Body of pancreas (tissue), 4 donors: ENCODE measurements around the gene CLN3. TPM values are rescaled to one million over a fixed set of nuclear protein-coding genes. Genes with fewer than 3 reads are reported as not detected.
"Not testable (repeated sequence)": the region's sequence is repeated elsewhere in the genome, so short reads cannot be mapped to it uniquely, and the experiment has no call there.

Source experiments
- ATAC-seq: fragments of 150-250 bp; one replicate; pipeline ENCODE4 v1.9.1; 2016
- DNase-seq, 4 donors: peaks; one replicate each; pipeline ENCODE4 v3.0.0-alpha.2; 2019
- H3K27ac ChIP-seq, 4 donors: fragments of 200-600 bp; sonication (generic); 1 replicate in 3 of 4; 2 replicates in 1 of 4; pipeline versions ENCODE4 v1.5.1 to v1.6.1; 2016 to 2019; ENCODE audit warnings: mild to moderate bottlenecking in 1 of 4, mixed read lengths in 1 of 4, moderate library complexity in 1 of 4
- H3K27me3 ChIP-seq, 2 donors: fragments of 200-600 bp; sonication (generic); one replicate each; pipeline ENCODE4 v1.6.0; 2016; ENCODE audit warnings: mild to moderate bottlenecking in 1 of 2
- H3K36me3 ChIP-seq, 2 donors: fragments of 200-600 bp; sonication (generic); replicated peaks in 1 of 2; 2 replicates each; pipeline ENCODE4 v1.5.1; 2016; ENCODE audit warnings: low read depth in 2 of 2; ENCODE audit not compliant: insufficient read depth in 1 of 2
- H3K4me1 ChIP-seq: fragments of 200-600 bp; sonication (generic); one replicate; pipeline ENCODE4 v1.6.0; 2016
- H3K4me3 ChIP-seq, 2 donors: fragments of 200-600 bp; sonication (generic); 1 replicate in 1 of 2; 2 replicates in 1 of 2; pipeline ENCODE4 v1.5.1; 2016 to 2019
- H3K9me3 ChIP-seq, 3 donors: fragments of 200-600 bp; sonication (generic); 1 replicate in 2 of 3; 2 replicates in 1 of 3; pipeline ENCODE4 v1.5.1; 2016
- POLR2A ChIP-seq, 3 donors: fragments of 450-650 bp; IDR thresholded peaks; one replicate each; pipeline ENCODE4 v1.6.1; 2016; ENCODE audit warnings: antibody characterized with exemption in 3 of 3, mild to moderate bottlenecking in 2 of 3
- WGBS, 2 donors: methylation state at CpG; one replicate each; pipeline ENCODE4 v1.1.5; 2017; 5-methylcytosine and 5-hydroxymethylcytosine counted together
- intact Hi-C: fragments of 100-400 bp; cut with DNase I; formaldehyde crosslinking; loops from one replicate; pipeline ENCODE4 v1.15.1; 2023
- total RNA-seq, 2 donors: library from RNA; depleted of rRNA; stranded (reverse); fragments of >200 nt; gene quantifications; one replicate each; pipeline ENCODE4 v1.1.0, GENCODE V29; 2016
- TF ChIP-seq, protein P1 (sequence below), 7 experiments: fragments of 450-650 bp in 4 of 7; fragments of 200-600 bp in 3 of 7; sonication (generic) in 3 of 7; IDR thresholded peaks; one replicate each; pipeline ENCODE4 v1.5.1; 2016 to 2019; ENCODE audit warnings: antibody characterized with exemption in 7 of 7

CLN3 gene
- total RNA-seq, 2 donors from 2014 or later: 28.0 to 29.6 TPM

DNA sequence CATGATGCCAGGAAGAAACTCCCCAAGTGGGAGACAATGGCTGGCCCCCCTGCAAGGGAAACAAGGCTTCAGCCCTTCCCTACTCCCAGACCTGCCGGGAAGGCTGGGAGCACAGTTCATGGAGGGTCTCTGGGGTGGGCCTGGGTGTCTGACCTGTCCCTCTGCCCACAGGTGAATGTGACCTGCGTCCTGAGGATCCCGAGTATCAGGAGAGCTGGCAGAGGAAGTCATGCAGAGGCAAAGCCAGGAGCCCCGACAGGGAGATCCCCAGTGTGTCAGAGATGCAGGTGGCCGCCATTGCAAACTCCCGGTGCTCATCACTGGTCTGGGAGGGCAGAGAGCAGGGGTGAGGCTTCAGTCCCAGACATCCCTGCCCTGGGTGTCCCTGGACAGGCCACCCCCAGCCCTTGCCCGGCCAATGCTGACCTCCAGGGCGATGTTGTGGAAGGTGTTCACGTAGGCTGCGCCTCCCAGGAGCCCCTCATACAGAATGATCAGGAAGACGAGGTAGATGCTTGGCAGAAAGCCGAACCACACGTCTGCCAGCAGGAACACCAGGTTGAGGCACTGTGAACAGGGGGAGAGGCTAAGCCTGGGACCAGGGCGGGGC, 14.5 kb downstream of the CLN3 start:
- no peak overlapping the region for H3K27ac ChIP-seq
- intact Hi-C loops: no loop called here
- no peak for TF ChIP-seq POLR2A (IDR thresholded peaks at IDR 0.05)
- TF ChIP-seq, protein P1, sequence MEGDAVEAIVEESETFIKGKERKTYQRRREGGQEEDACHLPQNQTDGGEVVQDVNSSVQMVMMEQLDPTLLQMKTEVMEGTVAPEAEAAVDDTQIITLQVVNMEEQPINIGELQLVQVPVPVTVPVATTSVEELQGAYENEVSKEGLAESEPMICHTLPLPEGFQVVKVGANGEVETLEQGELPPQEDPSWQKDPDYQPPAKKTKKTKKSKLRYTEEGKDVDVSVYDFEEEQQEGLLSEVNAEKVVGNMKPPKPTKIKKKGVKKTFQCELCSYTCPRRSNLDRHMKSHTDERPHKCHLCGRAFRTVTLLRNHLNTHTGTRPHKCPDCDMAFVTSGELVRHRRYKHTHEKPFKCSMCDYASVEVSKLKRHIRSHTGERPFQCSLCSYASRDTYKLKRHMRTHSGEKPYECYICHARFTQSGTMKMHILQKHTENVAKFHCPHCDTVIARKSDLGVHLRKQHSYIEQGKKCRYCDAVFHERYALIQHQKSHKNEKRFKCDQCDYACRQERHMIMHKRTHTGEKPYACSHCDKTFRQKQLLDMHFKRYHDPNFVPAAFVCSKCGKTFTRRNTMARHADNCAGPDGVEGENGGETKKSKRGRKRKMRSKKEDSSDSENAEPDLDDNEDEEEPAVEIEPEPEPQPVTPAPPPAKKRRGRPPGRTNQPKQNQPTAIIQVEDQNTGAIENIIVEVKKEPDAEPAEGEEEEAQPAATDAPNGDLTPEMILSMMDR (IDR thresholded peaks at IDR 0.05): no peak
- ATAC-seq (no peak), DNase-seq (no peak)
- no peak overlapping the region for H3K4me3 ChIP-seq
- H3K27me3 ChIP-seq: no peaks in the 10 kb centered on the region
- no peaks in the 10 kb centered on the region for H3K4me1 ChIP-seq
- WGBS, 2 donors: 87 to 90% methylated on average over 6 to 14 of the region's 14 CpGs
- peaks cover 0 to 13% of the 10 kb centered on the region in 2 donors for H3K36me3 ChIP-seq
- no peaks in the 10 kb centered on the region for H3K9me3 ChIP-seq

DNA sequence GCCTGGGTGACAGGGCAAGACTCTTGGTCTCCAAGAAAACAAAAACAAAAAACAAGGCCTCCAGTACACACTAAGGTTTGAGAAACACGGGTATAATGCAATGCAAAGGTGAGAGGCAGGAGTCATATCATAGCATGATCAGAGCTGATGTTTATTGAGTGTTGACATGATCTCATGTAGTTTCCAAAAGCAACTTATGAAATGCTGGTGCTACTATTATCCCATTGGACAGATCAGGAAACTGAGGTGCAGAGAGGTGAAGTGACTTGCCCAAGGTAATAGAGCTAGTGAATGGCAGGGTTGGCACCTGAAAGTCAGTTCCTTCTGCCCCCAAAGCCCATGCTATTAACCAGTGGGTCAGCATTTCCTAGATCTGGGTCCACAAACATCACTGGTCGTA, 16.7 kb downstream of the CLN3 start:
- Histone ChIP-seq H3K4me3 (no peak overlapping the region), H3K36me3 (peaks cover 0 to 7% of the 10 kb centered on the region in 2 donors), H3K27me3 (no peaks in the 10 kb centered on the region), H3K4me1 (no peaks in the 10 kb centered on the region), H3K9me3 (no peaks in the 10 kb centered on the region), H3K27ac (no peak overlapping the region)
- DNase-seq (no peak), ATAC-seq (no peak)
- WGBS, 2 donors: 89 to 91% methylated on average over 2 of the region's 2 CpGs
- no peak for TF ChIP-seq POLR2A (IDR thresholded peaks at IDR 0.05)
- TF ChIP-seq, protein P1 (IDR thresholded peaks at IDR 0.05): no peak
- intact Hi-C loops: no loop called here

DNA sequence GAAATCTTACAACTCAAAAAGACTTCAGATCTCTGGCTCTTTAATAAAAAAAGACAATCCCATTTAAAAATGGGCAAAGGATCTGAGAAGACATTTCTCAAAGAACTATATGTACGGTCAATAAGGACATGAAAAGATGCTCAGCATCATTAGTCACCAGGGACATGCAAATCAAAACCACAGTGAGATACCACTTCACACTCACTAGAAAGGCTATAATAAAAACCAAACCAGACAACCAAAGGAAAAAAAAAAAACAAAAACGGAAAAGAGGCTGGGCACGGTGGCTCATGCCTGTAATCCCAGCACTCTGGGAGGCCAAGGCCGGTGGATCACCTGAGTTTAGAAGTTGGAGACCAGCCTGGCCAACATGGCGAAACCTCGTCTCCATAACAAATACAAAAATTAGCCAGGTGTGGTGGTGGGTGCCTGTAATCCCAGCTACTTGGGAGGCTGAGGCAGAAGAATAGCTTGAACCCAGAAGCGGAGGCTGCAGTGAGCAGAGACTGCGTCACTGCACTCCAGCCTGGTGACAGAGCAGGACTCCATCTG, 18.1 kb downstream of the CLN3 start:
- WGBS, 2 donors: 92 to 93% methylated on average over 8 of the region's 8 CpGs
- Histone ChIP-seq H3K4me3 (no peak overlapping the region), H3K27ac (no peak overlapping the region), H3K9me3 (no peaks in the 10 kb centered on the region), H3K36me3 (peaks cover 0 to 4% of the 10 kb centered on the region in 2 donors), H3K4me1 (no peaks in the 10 kb centered on the region), H3K27me3 (no peaks in the 10 kb centered on the region)
- no peak for TF ChIP-seq POLR2A (IDR thresholded peaks at IDR 0.05)
- TF ChIP-seq, protein P1 (IDR thresholded peaks at IDR 0.05): no peak
- ATAC-seq (no peak), DNase-seq (no peak)
- intact Hi-C loops: no loop called here

DNA sequence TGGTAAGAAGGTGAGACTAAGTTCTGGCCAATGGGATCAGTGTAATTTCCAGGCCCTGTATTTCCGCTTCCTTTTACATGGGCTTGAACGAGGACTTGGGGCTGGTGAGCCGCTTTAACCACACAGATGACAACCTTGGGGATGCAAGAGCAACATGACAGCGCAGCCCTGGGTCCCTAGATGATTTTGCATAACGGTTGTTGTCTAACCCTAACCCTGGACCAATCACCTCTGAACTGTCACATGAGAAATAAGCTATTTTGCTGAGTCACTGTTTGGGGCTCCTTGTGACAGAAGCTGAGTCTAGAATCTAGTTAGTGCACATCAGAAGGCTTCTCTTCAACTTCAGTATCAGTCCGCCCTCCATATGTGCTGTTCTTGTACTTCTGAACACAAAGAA, 44.8 kb downstream of the CLN3 start:
- WGBS, 2 donors: no CpG with 5 or more reads among the region's 6 CpGs

DNA sequence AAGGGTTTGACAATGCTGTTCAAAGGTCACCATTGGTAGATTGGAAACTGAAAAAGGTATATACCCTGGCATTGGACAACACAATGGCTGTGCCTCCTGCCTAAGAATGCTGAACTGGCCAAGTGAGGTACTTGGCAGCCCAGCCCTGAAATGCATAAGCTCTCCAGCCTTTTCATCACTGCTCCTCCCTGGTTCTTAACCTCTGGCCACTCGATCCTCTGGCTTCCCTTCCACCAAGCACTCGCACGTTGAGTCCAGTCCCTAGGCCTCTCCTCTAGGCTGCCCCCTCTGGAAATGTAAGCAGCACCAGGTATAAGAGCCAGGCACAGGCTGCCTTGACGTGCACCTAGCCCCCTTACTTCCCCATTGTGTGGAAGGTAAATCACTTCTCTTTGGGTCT, 45.5 kb downstream of the CLN3 start:
- WGBS, 2 donors: no CpG with 5 or more reads among the region's 4 CpGs
- ATAC-seq, H3K36me3 ChIP-seq: not testable (repeated sequence)

More for the DNA sequence above, 44.8 kb downstream of the CLN3 start:
- H3K27me3 ChIP-seq, DNase-seq, H3K36me3 ChIP-seq, intact Hi-C loops, ATAC-seq, H3K27ac ChIP-seq, H3K4me3 ChIP-seq, H3K9me3 ChIP-seq, H3K4me1 ChIP-seq: not testable (repeated sequence)

DNA sequence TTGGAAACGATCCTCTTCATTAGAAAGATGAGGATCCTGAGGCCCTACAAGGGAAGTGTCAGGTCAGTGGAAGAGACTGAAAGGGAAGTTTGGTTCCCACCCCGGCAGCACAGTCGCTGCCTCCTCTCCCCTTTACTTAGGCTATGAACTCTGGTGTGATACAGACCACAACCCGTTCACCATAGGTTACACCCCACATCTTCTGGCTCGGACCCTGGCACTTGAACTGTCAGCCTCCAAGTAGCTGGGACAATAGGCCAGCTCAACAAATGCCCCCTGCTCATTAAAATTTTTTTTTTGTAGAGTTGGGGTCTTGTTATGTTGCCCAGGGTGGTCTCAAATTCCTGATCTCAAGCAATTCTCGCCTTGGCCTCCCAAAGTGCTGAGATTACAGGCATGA, 47.9 kb downstream of the CLN3 start:
- intact Hi-C loops, H3K36me3 ChIP-seq, H3K4me1 ChIP-seq, H3K9me3 ChIP-seq, H3K4me3 ChIP-seq, H3K27ac ChIP-seq, DNase-seq, ATAC-seq, H3K27me3 ChIP-seq: not testable (repeated sequence)
- WGBS, 2 donors: 67% methylated on average over 1 of the region's 6 CpGs; no CpG with 5 or more reads in 1 of the 2 donors

More for the DNA sequence above, 45.5 kb downstream of the CLN3 start:
- H3K4me1 ChIP-seq, intact Hi-C loops, H3K27ac ChIP-seq, DNase-seq, H3K4me3 ChIP-seq, H3K27me3 ChIP-seq, H3K9me3 ChIP-seq: not testable (repeated sequence)

DNA sequence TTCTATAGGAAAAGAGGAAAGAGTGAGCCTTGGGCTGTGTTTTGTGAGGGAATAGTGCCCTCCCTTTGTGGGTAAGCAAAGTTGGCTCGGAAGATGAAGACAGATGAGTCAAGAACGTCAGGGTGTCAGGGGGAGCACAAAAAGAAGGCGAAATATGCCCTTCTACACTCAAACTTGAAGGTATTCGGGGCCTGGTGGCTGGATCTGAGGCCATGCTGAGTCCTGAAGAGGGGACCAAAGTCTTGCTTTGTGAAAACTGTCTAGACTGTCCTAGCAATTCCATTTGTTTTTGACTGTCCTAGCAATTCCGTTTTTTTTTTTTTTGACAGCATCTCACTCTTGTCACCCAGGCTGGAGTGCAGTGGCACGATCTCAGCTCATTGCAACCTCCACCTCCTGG, 53.0 kb downstream of the CLN3 start:
- H3K36me3 ChIP-seq, intact Hi-C loops, H3K9me3 ChIP-seq, DNase-seq, H3K27me3 ChIP-seq, H3K27ac ChIP-seq, ATAC-seq, H3K4me3 ChIP-seq, H3K4me1 ChIP-seq: not testable (repeated sequence)
- WGBS, 2 donors: 71 to 100% methylated on average over 1 to 4 of the region's 6 CpGs

DNA sequence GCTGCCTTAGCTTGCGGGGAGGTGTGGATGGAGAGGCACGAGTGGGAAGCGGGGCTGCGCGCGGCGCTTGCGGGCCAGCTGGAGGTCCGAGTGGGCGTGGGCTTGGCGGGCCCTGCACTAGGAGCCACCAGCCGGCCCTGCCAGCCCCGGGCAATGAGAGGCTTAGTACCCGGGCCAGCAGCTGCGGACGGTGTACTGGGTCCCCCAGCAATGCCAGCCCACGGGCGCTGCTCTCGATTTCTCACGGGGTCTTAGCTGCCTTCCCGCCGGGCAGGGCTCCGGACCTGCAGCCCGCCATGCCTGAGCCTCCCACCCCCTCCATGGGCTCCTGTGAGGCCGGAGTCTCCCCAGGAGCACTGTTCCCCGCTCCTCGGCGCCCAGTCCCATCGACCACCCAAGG, 56.5 kb downstream of the CLN3 start:
- H3K27ac ChIP-seq, H3K4me1 ChIP-seq, H3K9me3 ChIP-seq, ATAC-seq, H3K4me3 ChIP-seq, H3K27me3 ChIP-seq, intact Hi-C loops, H3K36me3 ChIP-seq: not testable (repeated sequence)
- DNase-seq: peak in 2 of 4 donors; percentile 3 to 5
- no CpG with 5 or more reads among the region's 29 CpGs for WGBS, 2 donors
